Measurements from ENCODE around the gene MSX1. TPM values are rescaled to one million over a fixed set of nuclear protein-coding genes. Genes with fewer than 3 reads are reported as not detected.

The MSX1 gene
- total RNA-seq, 2 experiments from 2014 or later: not detected

GRCh38 chr4:4857809-4858508 lies 1.5 kb upstream of the MSX1 start:
- peak overlapping the region; percentile 67 for H3K27ac Mint-ChIP-seq

GRCh38 chr4:4858527-4859324 lies 739 bp upstream of the MSX1 start:
- H3K4me3 Mint-ChIP-seq: peak overlapping the region; percentile 61
- DNase-seq (no peak), ATAC-seq (ENCODE audit: low read depth) (no peak)
- H3K4me1 Mint-ChIP-seq: peaks cover 21% of the 10 kb centered on the region
- POLR2A ChIA-PET: no interaction called here
- peaks cover 2% of the 10 kb centered on the region for H3K9me3 Mint-ChIP-seq
- H3K27me3 Mint-ChIP-seq: peaks cover 84% of the 10 kb centered on the region
- H3K27ac Mint-ChIP-seq: no peak overlapping the region
- H3K36me3 Mint-ChIP-seq: peaks cover 3% of the 10 kb centered on the region

More at GRCh38 chr4:4857809-4858508, 1.5 kb upstream of the MSX1 start:
- Mint-ChIP-seq H3K4me3 (no peak overlapping the region), H3K27me3 (peaks cover 84% of the 10 kb centered on the region), H3K36me3 (peaks cover 3% of the 10 kb centered on the region), H3K4me1 (peaks cover 28% of the 10 kb centered on the region), H3K9me3 (peaks cover 2% of the 10 kb centered on the region)
- DNase-seq (no peak), ATAC-seq (ENCODE audit: low read depth) (no peak)
- POLR2A ChIA-PET: no interaction called here

GRCh38 chr4:4859799-4860599 lies 534 bp downstream of the MSX1 start:
- peak; percentile 49 for DNase-seq
- Mint-ChIP-seq H3K36me3 (peaks cover 3% of the 10 kb centered on the region), H3K9me3 (peaks cover 2% of the 10 kb centered on the region), H3K27ac (no peak overlapping the region), H3K4me1 (peaks cover 19% of the 10 kb centered on the region), H3K4me3 (peak overlapping the region; percentile 77), H3K27me3 (peaks cover 86% of the 10 kb centered on the region)
- no peak for ATAC-seq (ENCODE audit: low read depth)
- POLR2A ChIA-PET: no interaction called here

DNA sequence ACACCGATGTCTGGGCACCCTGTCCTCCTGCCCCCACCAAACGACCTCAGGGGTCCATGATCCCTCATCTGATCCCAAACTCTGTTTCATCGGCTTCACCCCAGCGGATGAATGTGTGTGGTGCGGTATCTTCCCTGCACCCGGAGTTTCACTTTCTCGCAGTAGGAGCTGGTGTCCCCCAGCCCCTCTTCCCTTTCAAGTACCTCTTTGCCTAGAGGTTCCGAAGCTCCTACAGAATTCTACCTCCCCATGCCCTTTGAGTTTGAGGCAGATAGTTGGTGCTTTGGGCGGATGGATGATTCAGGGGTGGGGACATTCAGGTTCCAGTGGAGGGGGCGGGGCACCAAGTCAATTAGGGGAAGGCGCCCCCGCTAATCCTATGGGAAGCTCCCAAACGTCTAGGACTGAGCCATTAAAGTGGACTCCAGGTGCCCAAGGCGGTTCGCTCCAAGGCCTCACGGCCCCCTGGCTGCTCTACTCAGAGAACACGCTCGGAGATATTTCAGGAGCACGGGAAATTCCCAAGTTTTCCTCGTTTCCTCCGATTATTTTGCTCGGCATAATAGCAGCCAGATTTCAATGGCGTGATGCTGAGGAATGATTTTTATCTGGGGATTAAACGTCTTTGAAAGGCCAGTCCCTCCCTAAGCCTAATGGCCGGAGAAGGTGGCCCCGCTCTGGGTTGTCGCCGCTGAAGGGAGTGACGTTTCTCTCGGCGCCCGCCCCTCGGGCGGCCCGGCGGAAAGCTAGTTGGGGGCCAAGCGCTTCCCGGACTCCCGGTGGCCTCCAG lies 1.3 kb downstream of the MSX1 start:
- Mint-ChIP-seq H3K27ac (peak overlapping the region; percentile 65), H3K36me3 (peaks cover 3% of the 10 kb centered on the region), H3K9me3 (peaks cover 2% of the 10 kb centered on the region), H3K4me3 (peak overlapping the region; percentile 77), H3K4me1 (peaks cover 19% of the 10 kb centered on the region), H3K27me3 (peaks cover 85% of the 10 kb centered on the region)
- ATAC-seq (ENCODE audit: low read depth) (no peak), DNase-seq (no peak)
- POLR2A ChIA-PET: no interaction called here

DNA sequence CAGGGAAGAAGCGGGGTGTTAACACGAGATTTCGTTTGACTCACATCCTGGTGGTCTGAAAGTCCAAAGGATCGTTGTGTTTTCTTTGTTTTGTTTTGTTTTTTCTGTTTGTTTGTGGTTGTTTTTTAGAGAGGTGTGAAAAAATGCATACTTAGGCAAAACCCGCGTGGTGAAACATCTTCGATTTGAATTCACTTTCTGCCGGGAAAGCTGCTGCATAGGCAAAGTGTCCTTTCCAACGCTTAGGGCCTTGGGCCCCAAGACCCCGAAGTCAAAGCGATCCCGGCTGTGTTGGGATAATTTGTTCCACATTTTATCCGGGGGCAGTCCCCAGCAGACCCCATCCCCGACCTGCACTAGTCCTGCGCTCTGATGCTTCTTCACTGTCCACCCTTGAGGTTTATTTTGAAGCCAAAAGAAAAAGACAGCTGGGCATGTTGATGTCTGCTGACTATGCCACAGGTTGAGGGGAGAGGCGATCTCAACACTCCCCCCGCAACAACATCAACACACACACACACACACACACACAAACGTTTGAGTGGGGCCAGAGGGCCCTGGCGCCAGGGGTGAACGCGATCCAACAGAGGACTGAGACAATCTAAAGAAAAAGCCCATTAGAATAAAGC lies 2.0 kb downstream of the MSX1 start:
- Mint-ChIP-seq H3K9me3 (peaks cover 2% of the 10 kb centered on the region), H3K36me3 (peaks cover 3% of the 10 kb centered on the region), H3K27ac (no peak overlapping the region), H3K27me3 (peaks cover 84% of the 10 kb centered on the region), H3K4me1 (peaks cover 22% of the 10 kb centered on the region), H3K4me3 (peak overlapping the region; percentile 28)
- ATAC-seq (ENCODE audit: low read depth): no peak
- no peak for DNase-seq
- POLR2A ChIA-PET: no interaction called here

DNA sequence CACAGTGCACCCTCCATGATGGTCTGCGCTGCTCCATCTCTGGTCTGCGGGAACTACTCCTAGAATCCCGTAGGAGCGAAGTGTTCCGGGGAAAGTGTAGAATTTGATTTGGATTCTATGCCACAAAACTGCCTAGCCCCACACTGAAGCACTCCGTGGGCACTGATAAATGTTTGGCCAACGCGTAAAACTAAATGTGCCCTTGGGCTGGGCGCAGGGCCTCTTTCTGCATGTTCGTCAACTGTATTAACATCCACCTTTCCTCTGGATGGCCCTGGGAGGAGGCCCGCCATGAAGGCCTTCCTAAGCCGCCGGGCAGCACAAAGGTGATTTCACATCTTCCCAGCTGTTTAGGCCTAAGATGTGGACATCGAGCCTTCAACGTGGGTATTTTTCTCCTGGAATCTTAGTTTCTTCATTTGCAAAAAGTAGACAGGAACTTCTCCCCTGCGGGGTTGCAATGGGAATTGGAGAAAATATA lies 2.6 kb downstream of the MSX1 start:
- POLR2A ChIA-PET: no interaction called here
- Mint-ChIP-seq H3K4me3 (peak overlapping the region; percentile 13), H3K4me1 (peaks cover 21% of the 10 kb centered on the region), H3K27ac (no peak overlapping the region), H3K27me3 (peaks cover 84% of the 10 kb centered on the region), H3K9me3 (peaks cover 2% of the 10 kb centered on the region), H3K36me3 (peaks cover 3% of the 10 kb centered on the region)
- ATAC-seq (ENCODE audit: low read depth) (no peak), DNase-seq (no peak)

- Mint-ChIP-seq H3K4me1 (peaks cover 18% of the 10 kb centered on the region), H3K4me3 (no peak overlapping the region)
Observed at GRCh38 chr4:4862665-4863482, 3.4 kb downstream of the MSX1 start.

DNA sequence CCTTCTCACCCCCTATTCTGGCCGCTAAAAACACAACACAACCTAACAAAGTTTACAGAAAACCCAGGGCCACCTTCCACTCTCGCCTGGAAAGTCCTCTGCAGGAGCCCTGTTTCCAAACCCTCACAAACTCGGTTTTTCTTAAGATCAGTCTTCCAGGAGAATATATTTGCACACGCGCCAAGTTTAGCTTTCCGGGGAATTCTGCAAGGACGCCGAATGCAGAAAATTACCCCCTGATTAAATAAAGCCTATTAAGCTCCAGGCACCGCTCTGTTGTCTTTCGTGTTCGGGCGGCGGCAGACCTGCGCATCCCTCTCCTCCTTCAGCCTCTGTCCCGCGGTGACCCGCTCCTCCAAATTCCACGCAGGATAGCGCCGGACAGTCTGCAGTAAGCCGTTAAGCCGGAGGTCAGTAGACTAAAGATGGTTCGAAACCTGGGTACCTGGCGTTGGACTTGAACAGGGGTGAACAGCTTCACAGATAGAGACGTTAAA lies 5.0 kb downstream of the MSX1 start:
- peaks cover 16% of the 10 kb centered on the region for H3K4me1 Mint-ChIP-seq
- no peak for DNase-seq
- POLR2A ChIA-PET: no interaction called here

More at GRCh38 chr4:4862665-4863482, 3.4 kb downstream of the MSX1 start:
- Mint-ChIP-seq H3K27me3 (peaks cover 76% of the 10 kb centered on the region), H3K27ac (no peak overlapping the region), H3K9me3 (no peaks in the 10 kb centered on the region), H3K36me3 (peaks cover 1% of the 10 kb centered on the region)
- no peak for DNase-seq
- ATAC-seq (ENCODE audit: low read depth): no peak
- POLR2A ChIA-PET: interaction anchor here (1.0 kb wide), 1 partner anchor 26 kb away, joined by 3 read pairs; no protein-coding TSS in a partner anchor

DNA sequence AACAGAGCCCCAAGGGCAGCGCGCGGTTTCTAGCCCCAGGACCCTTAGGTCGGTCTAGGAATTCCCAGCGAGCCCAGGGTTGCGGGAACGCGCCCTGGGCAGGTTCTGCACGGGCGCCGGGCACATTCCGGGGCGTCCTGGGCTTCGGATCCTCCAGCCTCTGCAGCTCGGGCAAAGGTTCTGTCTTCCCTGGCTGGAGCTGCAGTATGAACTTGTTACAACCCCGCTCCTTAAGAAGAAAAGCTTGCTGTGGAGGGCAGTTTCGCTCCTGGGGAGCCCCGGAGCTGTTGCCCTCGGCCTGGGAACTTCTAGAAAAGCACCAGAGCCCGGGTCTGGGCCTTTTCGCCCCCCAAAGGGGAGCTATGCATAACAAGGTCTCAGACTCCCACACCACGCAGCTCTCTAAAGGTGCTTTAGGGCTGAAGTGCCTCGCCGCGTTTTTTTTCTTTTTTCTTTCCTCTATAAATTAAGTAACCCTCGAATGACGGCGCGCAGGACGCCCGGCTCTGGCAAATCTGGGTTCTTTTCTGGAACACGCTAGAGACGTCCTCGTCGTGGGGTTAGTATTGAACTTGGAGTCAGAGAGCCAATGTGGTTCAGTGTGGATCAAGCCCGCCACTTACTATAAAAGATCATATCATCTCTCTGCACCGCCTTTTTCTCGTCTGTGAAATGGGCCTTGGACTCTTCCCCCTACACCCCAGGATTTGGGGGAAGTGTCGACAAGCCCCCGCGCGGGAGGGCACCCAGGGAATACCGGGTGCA lies 5.7 kb downstream of the MSX1 start:
- Mint-ChIP-seq H3K9me3 (no peaks in the 10 kb centered on the region), H3K36me3 (peaks cover 1% of the 10 kb centered on the region), H3K27me3 (peaks cover 79% of the 10 kb centered on the region), H3K4me3 (no peak overlapping the region), H3K4me1 (peaks cover 20% of the 10 kb centered on the region), H3K27ac (peak overlapping the region; percentile 68)
- ATAC-seq (ENCODE audit: low read depth) (no peak), DNase-seq (no peak)
- POLR2A ChIA-PET: no interaction called here

More for the DNA sequence above, 5.0 kb downstream of the MSX1 start:
- H3K4me3 Mint-ChIP-seq: no peak overlapping the region
- ATAC-seq (ENCODE audit: low read depth): no peak
- peaks cover 72% of the 10 kb centered on the region for H3K27me3 Mint-ChIP-seq
- H3K27ac Mint-ChIP-seq: no peak overlapping the region
- H3K9me3 Mint-ChIP-seq: no peaks in the 10 kb centered on the region
- H3K36me3 Mint-ChIP-seq: peaks cover 1% of the 10 kb centered on the region

DNA sequence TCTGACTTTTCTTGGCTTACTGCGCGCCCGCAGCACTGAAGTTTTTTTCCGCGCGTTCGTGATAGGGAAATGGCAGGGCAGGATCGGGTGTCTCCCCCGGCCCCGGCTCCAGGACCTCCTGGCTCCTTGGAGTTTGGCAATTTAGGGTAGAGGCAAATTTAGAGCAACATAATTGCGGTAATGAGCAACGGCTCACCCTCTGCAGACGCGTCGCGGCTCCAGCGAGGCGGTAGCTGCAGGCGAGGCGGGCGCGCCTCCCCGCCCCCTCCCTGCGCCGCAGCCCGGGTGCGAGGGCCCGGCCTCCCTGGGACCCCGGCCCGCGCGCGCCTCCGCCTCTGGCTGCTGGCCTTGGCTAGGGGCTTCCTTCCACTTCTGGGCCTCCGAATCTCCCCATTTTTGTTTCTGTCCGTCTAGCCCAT lies 6.2 kb downstream of the MSX1 start:
- Mint-ChIP-seq H3K27me3 (peaks cover 81% of the 10 kb centered on the region), H3K27ac (peak overlapping the region; percentile 66), H3K4me1 (peaks cover 17% of the 10 kb centered on the region), H3K9me3 (no peaks in the 10 kb centered on the region), H3K36me3 (no peaks in the 10 kb centered on the region), H3K4me3 (peak overlapping the region; percentile 60)
- no peak for ATAC-seq (ENCODE audit: low read depth)
- POLR2A ChIA-PET: no interaction called here
- no peak for DNase-seq
